Kidney epithelial cell (primary cell): Measurements from ENCODE around the gene BBS10. TPM values are rescaled to one million over a fixed set of nuclear protein-coding genes. Genes with fewer than 3 reads are reported as not detected.

ENCODE experiments used
- DNase-seq: peaks from one replicate; pipeline ENCODE4 v3.0.0-alpha.2; 2010; ENCODE audit warnings: low read depth
- H3K27me3 ChIP-seq: 2 replicates; pipeline ENCODE4 v1.6.0; 2011; ENCODE audit warnings: low read length; ENCODE audit not compliant: control insufficient read depth, insufficient read depth
- H3K36me3 ChIP-seq: 2 replicates; pipeline ENCODE4 v1.5.1; 2011; ENCODE audit warnings: low read length; ENCODE audit not compliant: control insufficient read depth, insufficient read depth
- H3K4me3 ChIP-seq: 2 replicates; pipeline ENCODE4 v1.5.1; 2011; ENCODE audit warnings: low read depth, mild to moderate bottlenecking, control low read depth, low read length
- CTCF ChIP-seq: IDR thresholded peaks from 2 replicates; pipeline ENCODE4 v1.5.1; 2011; ENCODE audit warnings: mild to moderate bottlenecking, moderate library complexity, low read length, control low read depth, inconsistent platforms; ENCODE audit not compliant: insufficient read depth, poor library complexity, severe bottlenecking
- total RNA-seq: library from RNA; depleted of rRNA; stranded (reverse); fragments of >200 nt; gene quantifications from 2 replicates; pipeline ENCODE4 v1.2.3, GENCODE V29; 2015

The BBS10 gene
- total RNA-seq, 1 donor from 2014 or later = 14.4 TPM

GRCh38 chr12:76318773-76319594, 29.2 kb downstream of the BBS10 start:
- no peak for DNase-seq
- Histone ChIP-seq H3K36me3 (no peaks in the 10 kb centered on the region), H3K27me3 (no peaks in the 10 kb centered on the region), H3K4me3 (no peak overlapping the region)
- no peak for TF ChIP-seq CTCF

GRCh38 chr12:76317976-76318375, 30.2 kb downstream of the BBS10 start:
- no peak for DNase-seq
- H3K4me3 ChIP-seq = no peak overlapping the region
- no peaks in the 10 kb centered on the region for H3K36me3 ChIP-seq
- H3K27me3 ChIP-seq = no peaks in the 10 kb centered on the region
- TF ChIP-seq CTCF = no peak

GRCh38 chr12:76316468-76316867, 31.7 kb downstream of the BBS10 start:
- H3K27me3 ChIP-seq = no peaks in the 10 kb centered on the region
- H3K36me3 ChIP-seq = no peaks in the 10 kb centered on the region
- no peak for TF ChIP-seq CTCF
- H3K4me3 ChIP-seq = no peak overlapping the region
- DNase-seq = no peak

GRCh38 chr12:76313299-76313698, 34.9 kb downstream of the BBS10 start:
- Histone ChIP-seq H3K27me3 (no peaks in the 10 kb centered on the region), H3K36me3 (no peaks in the 10 kb centered on the region), H3K4me3 (no peak overlapping the region)
- DNase-seq = no peak
- TF ChIP-seq CTCF = no peak

- H3K36me3 ChIP-seq = no peaks in the 10 kb centered on the region
- no peak for TF ChIP-seq CTCF
- H3K27me3 ChIP-seq = no peaks in the 10 kb centered on the region
- H3K4me3 ChIP-seq = no peak overlapping the region
- no peak for DNase-seq
Measured at GRCh38 chr12:76312315-76312714, 35.9 kb downstream of the BBS10 start.

GRCh38 chr12:76311796-76312195, 36.4 kb downstream of the BBS10 start:
- Histone ChIP-seq H3K4me3 (no peak overlapping the region), H3K27me3 (no peaks in the 10 kb centered on the region), H3K36me3 (no peaks in the 10 kb centered on the region)
- TF ChIP-seq CTCF = no peak
- no peak for DNase-seq
